Measurements from ENCODE around the gene RNASEH1. TPM values are rescaled to one million over a fixed set of nuclear protein-coding genes. Genes with fewer than 3 reads are reported as not detected.
A peak's percentile ranks its signal among the peaks of the same experiment; 100 is the strongest.

The RNASEH1 gene
- total RNA-seq, 4 donors from 2014 or later = 21.6 to 31.0 (median 26.1) TPM

- H3K9me3 ChIP-seq = no peaks in the 10 kb centered on the region
- peaks cover 0 to 40% (median 0%) of the 10 kb centered on the region in 3 donors for H3K36me3 ChIP-seq
- DNase-seq (ENCODE audit: low spot score in 2 of 2) = no peak
- peak overlapping the region in 1 of 4 donors; percentile 97 for H3K27ac ChIP-seq
- H3K27me3 ChIP-seq = no peaks in the 10 kb centered on the region
- WGBS, 2 donors = 90 to 91% methylated on average over 6 of the region's 6 CpGs
- H3K4me3 ChIP-seq = no peak overlapping the region
- TF ChIP-seq EP300 (IDR thresholded peaks at IDR 0.05) (no peak), POLR2A (IDR thresholded peaks at IDR 0.05) (no peak), CTCF (IDR thresholded peaks at IDR 0.05) (no peak)
- H3K4me1 ChIP-seq = peaks cover 0 to 22% (median 14%) of the 10 kb centered on the region in 4 donors
These were observed 24.3 kb downstream of the RNASEH1 start for GRCh38 chr2:3533836-3534235.

- no peak for TF ChIP-seq POLR2A (IDR thresholded peaks at IDR 0.05)
- no peak for TF ChIP-seq EP300 (IDR thresholded peaks at IDR 0.05)
- TF ChIP-seq CTCF (IDR thresholded peaks at IDR 0.05) = no peak
- H3K9me3 ChIP-seq = no peaks in the 10 kb centered on the region
- H3K4me1 ChIP-seq = peaks cover 0 to 22% (median 14%) of the 10 kb centered on the region in 4 donors
- no peak overlapping the region for H3K27ac ChIP-seq
- peaks cover 0 to 40% (median 0%) of the 10 kb centered on the region in 3 donors for H3K36me3 ChIP-seq
- no peak for DNase-seq (ENCODE audit: low spot score in 2 of 2)
- WGBS, 2 donors = 93 to 98% methylated on average over 12 of the region's 12 CpGs
- H3K4me3 ChIP-seq = no peak overlapping the region
- H3K27me3 ChIP-seq = no peaks in the 10 kb centered on the region
These were observed 25.2 kb downstream of the RNASEH1 start for GRCh38 chr2:3532941-3533340.

GRCh38 chr2:3529316-3530025 is 28.7 kb downstream of the RNASEH1 start:
- Histone ChIP-seq H3K36me3 (peaks cover 0 to 40% (median 0%) of the 10 kb centered on the region in 3 donors), H3K27me3 (no peaks in the 10 kb centered on the region), H3K4me1 (peaks cover 0 to 8% (median 4%) of the 10 kb centered on the region in 4 donors), H3K4me3 (no peak overlapping the region), H3K9me3 (no peaks in the 10 kb centered on the region), H3K27ac (no peak overlapping the region)
- DNase-seq (ENCODE audit: low spot score in 2 of 2) = no peak
- TF ChIP-seq POLR2A (IDR thresholded peaks at IDR 0.05) = no peak
- TF ChIP-seq EP300 (IDR thresholded peaks at IDR 0.05) = no peak
- no peak for TF ChIP-seq CTCF (IDR thresholded peaks at IDR 0.05)
- 94 to 96% methylated on average over 18 to 24 of the region's 24 CpGs for WGBS, 2 donors

- WGBS, 2 donors = 80 to 81% methylated on average over 37 to 40 of the region's 40 CpGs
- Histone ChIP-seq H3K4me1 (peaks cover 0 to 15% (median 5%) of the 10 kb centered on the region in 4 donors), H3K27me3 (no peaks in the 10 kb centered on the region), H3K9me3 (no peaks in the 10 kb centered on the region), H3K4me3 (no peak overlapping the region), H3K27ac (no peak overlapping the region), H3K36me3 (peaks cover 0 to 29% (median 0%) of the 10 kb centered on the region in 3 donors)
- DNase-seq (ENCODE audit: low spot score in 2 of 2) = no peak
- TF ChIP-seq POLR2A (IDR thresholded peaks at IDR 0.05) (no peak), EP300 (IDR thresholded peaks at IDR 0.05) (no peak), CTCF (IDR thresholded peaks at IDR 0.05) (no peak)
These were observed 30.0 kb downstream of the RNASEH1 start for GRCh38 chr2:3527886-3528785.
